ENCODE results near the gene PLSCR4. TPM values are rescaled to one million over a fixed set of nuclear protein-coding genes. Genes with fewer than 3 reads are reported as not detected.
A peak's percentile ranks its signal among the peaks of the same experiment; 100 is the strongest.

The PLSCR4 gene
- total and polyA plus RNA-seq, 9 donors, result 30.7 to 78.4 (median 50.9) TPM

DNA sequence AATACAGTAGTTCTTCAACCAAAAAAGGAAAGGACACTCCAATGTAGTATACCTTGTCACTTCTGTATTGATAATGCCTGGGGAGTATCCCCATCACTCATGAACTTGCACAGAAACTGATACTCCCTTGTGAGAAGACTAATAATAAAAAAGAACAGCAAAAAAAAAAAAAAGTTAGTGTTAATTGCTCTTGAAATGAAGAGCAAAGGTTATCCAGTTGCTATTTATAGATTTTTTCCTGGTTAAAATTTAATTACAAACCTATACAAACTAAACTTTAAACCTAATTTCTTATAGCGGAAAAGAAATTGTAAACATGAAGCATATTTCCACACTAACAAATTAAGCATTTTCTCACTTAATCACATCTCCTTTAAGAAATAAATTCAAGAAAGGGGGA is 96.6 kb downstream of the PLSCR4 start:
- Histone ChIP-seq H3K9me3 (no peaks in the 10 kb centered on the region), H3K36me3 (no peaks in the 10 kb centered on the region), H3K4me1 (ENCODE audit: insufficient read depth) (peaks cover 6% of the 10 kb centered on the region), H3K27ac (peak overlapping the region in 1 of 2 donors; percentile 74), H3K4me3 (no peak overlapping the region), H3K27me3 (no peaks in the 10 kb centered on the region)
- intact Hi-C loops (cut with DNase I), result no loop called here
- no peak for DNase-seq
- WGBS, 3 donors, result 93 to 99% (median 97%) methylated on average over 1 of the region's 1 CpG
- TF ChIP-seq, protein P1, sequence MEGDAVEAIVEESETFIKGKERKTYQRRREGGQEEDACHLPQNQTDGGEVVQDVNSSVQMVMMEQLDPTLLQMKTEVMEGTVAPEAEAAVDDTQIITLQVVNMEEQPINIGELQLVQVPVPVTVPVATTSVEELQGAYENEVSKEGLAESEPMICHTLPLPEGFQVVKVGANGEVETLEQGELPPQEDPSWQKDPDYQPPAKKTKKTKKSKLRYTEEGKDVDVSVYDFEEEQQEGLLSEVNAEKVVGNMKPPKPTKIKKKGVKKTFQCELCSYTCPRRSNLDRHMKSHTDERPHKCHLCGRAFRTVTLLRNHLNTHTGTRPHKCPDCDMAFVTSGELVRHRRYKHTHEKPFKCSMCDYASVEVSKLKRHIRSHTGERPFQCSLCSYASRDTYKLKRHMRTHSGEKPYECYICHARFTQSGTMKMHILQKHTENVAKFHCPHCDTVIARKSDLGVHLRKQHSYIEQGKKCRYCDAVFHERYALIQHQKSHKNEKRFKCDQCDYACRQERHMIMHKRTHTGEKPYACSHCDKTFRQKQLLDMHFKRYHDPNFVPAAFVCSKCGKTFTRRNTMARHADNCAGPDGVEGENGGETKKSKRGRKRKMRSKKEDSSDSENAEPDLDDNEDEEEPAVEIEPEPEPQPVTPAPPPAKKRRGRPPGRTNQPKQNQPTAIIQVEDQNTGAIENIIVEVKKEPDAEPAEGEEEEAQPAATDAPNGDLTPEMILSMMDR (IDR thresholded peaks at IDR 0.05), result no peak
- no peak for TF ChIP-seq POLR2A (IDR thresholded peaks at IDR 0.05)
- no peak for TF ChIP-seq EP300 (IDR thresholded peaks at IDR 0.05)

DNA sequence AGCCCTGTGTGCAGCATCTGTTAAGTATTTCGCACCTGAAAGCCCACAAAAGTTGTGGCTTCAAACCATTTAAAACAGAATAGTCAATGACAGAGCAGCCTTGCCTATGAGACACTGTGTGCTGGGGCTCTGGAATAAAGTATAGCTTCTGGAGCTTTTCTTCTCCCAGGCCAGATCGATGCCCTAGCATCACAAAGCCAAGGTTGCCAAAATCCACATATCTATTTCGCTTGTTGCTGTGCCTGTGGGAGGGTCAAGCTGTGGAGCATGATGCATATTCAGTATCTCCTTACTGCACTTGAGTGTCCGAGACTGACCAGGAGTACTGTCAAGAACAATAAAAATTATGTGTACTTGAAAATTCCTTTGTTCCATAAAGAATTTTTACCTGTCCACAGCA is 97.5 kb downstream of the PLSCR4 start:
- Histone ChIP-seq H3K36me3 (no peaks in the 10 kb centered on the region), H3K9me3 (no peaks in the 10 kb centered on the region), H3K4me3 (no peak overlapping the region), H3K27ac (peak overlapping the region in 1 of 2 donors; percentile 56), H3K4me1 (ENCODE audit: insufficient read depth) (peaks cover 6% of the 10 kb centered on the region), H3K27me3 (no peaks in the 10 kb centered on the region)
- TF ChIP-seq EP300 (IDR thresholded peaks at IDR 0.05), result no peak
- TF ChIP-seq, protein P1 (IDR thresholded peaks at IDR 0.05), result no peak
- no peak for TF ChIP-seq POLR2A (IDR thresholded peaks at IDR 0.05)
- no peak for DNase-seq
- WGBS, 3 donors, result 46 to 54% (median 53%) methylated on average over 4 of the region's 4 CpGs
- intact Hi-C loops (cut with DNase I), result no loop called here

DNA sequence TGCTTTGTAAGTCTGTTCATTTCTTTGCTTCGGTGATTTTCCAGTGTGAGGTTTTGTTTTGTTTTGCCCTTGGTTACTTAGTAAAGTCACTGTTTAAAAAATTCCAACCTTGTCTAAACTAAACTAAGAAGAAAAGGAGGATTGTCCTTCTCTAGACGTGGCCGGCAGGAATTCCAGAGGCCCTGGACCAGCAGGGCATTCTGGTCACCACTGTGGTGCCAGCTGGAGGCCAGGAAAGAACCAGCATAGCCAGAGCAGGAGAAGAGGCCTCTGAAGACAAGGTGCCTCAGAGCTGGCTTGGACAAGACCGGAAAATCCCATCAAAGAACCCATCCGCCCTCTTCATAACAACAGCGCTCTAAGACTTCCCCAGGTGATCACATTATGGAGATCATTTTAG is 98.1 kb downstream of the PLSCR4 start:
- no peak overlapping the region for H3K4me3 ChIP-seq
- H3K4me1 ChIP-seq (ENCODE audit: insufficient read depth), result peaks cover 6% of the 10 kb centered on the region
- H3K36me3 ChIP-seq, result no peaks in the 10 kb centered on the region
- no peaks in the 10 kb centered on the region for H3K27me3 ChIP-seq
- intact Hi-C loops (cut with DNase I), result no loop called here
- peak overlapping the region; percentile 36 to 56 for H3K27ac ChIP-seq
- WGBS, 3 donors, result 42 to 52% (median 48%) methylated on average over 6 of the region's 6 CpGs
- H3K9me3 ChIP-seq, result no peaks in the 10 kb centered on the region
- TF ChIP-seq POLR2A (IDR thresholded peaks at IDR 0.05) (no peak), EP300 (IDR thresholded peaks at IDR 0.05) (no peak)
- TF ChIP-seq, protein P1 (IDR thresholded peaks at IDR 0.05), result no peak
- no peak for DNase-seq

DNA sequence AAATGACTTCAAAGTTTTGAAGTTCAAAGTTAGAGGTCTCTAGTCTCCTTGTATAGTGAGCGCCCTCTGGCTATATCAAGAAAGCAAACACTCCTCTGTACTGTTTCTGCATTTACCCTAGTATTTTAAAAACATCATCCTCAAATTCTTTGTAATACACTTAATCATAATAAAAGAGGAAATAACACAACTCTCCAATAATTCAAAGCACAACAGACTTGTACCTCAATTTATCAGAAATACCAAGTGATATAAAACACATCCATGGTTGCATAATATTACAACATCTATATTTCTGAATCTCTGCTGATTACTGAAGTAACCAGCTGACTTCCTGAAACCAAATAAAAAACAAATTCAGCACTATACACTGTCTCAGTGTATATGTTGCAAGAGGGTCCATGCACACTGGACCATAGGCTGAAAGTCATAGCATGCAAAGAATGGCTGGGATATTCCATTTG is 102.4 kb downstream of the PLSCR4 start:
- TF ChIP-seq POLR2A (IDR thresholded peaks at IDR 0.05), result no peak
- TF ChIP-seq, protein P1 (IDR thresholded peaks at IDR 0.05), result peak in 2 of 3 donors; percentile 28 to 34
- no peak for DNase-seq
- Histone ChIP-seq H3K36me3 (no peaks in the 10 kb centered on the region), H3K27ac (no peak overlapping the region), H3K4me3 (no peak overlapping the region), H3K4me1 (ENCODE audit: insufficient read depth) (peaks cover 13% of the 10 kb centered on the region), H3K9me3 (no peaks in the 10 kb centered on the region), H3K27me3 (no peaks in the 10 kb centered on the region)
- WGBS, 3 donors, result 8 to 34% (median 18%) methylated on average over 1 of the region's 1 CpG
- intact Hi-C loops (cut with DNase I), result loop anchor here in 1 of 4 donors (5.0 kb wide), 1 partner anchor 76 kb away; no protein-coding TSS in a partner anchor
